ENCODE measurements around the gene TIMM44. TPM values are rescaled to one million over a fixed set of nuclear protein-coding genes. Genes with fewer than 3 reads are reported as not detected.
A peak's percentile ranks its signal among the peaks of the same experiment; 100 is the strongest.

Gene TIMM44
- total and polyA plus RNA-seq, 10 of the 15 experiments (the other 5 are each of a cell fraction or from before 2014, with no cell fraction given) = 6.6 to 90.7 (median 57.6) TPM

DNA sequence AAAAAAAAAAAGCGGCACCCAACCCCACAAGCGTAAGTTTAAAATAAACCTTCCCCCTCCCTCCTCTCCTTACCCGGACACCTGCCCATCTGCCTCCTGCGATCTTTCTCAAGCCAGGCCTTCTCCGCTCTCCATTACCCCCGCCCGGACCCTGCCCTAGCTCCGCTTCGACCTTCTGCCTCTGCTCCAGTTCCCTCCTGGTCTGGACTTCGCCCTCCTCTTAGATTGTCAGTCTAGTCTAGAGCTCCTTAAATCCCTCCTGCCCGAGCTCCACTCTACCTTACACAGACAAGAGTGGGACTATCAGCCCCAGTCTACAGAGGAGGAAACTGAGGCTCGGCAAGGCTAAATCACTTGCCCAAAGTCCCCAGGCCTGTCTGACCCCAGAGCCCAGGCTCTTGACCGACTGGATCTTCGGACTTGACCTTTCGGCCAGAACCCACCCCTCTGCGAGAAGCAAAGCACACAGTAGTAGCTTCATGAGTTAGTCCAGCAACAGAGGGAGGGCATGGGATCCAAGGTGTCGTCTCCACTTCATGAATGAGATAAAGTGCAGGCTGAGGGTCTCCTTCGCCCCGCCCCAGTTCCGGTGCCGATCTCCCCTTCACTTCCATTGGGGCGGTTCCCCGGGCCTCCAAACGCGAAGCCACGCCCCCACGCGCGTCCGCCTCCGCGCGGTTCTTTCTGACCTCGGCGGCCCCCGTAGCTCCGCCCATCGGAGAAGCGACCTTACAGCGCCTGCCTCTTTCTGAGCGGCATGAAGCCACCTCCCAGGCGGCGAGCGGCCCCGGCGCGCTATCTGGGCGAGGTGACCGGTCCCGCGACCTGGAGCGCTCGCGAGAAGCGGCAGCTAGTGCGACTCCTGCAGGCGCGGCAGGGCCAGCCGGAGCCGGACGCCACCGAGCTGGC, 23.6 kb downstream of the TIMM44 start, which contains the start of gene SNAPC2 (continued):
- TF ChIP-seq ETV6 (conservative IDR thresholded peaks at IDR 0.05 in 1 of 2, IDR thresholded peaks at IDR 0.05 in 1 of 2; ENCODE audit: borderline replicate concordance in 1 of 2, low read depth in 1 of 2) = no peak
- TF ChIP-seq RAD51 (IDR thresholded peaks at IDR 0.05) = no peak
- TF ChIP-seq RBBP5 (conservative IDR thresholded peaks at IDR 0.05) = no peak
- TF ChIP-seq CREB1 (IDR thresholded peaks at IDR 0.05; ENCODE audit: low read depth) = peak; percentile 67
- TF ChIP-seq, protein P1, sequence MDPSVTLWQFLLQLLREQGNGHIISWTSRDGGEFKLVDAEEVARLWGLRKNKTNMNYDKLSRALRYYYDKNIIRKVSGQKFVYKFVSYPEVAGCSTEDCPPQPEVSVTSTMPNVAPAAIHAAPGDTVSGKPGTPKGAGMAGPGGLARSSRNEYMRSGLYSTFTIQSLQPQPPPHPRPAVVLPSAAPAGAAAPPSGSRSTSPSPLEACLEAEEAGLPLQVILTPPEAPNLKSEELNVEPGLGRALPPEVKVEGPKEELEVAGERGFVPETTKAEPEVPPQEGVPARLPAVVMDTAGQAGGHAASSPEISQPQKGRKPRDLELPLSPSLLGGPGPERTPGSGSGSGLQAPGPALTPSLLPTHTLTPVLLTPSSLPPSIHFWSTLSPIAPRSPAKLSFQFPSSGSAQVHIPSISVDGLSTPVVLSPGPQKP (IDR thresholded peaks at IDR 0.05; ENCODE audit: low read depth, low read length) = no peak
- no peak for TF ChIP-seq YY1 (IDR thresholded peaks at IDR 0.05; ENCODE audit: low read depth, low read length)
- no peak for TF ChIP-seq ZNF274 (IDR thresholded peaks at IDR 0.05; ENCODE audit: insufficient read depth, insufficient read length)
- 0 out of 2 replicates have a peak, but pooled peaks have one; percentile 54 for TF ChIP-seq SIN3A (IDR thresholded peaks at IDR 0.05; ENCODE audit: low read depth, low read length)
- no peak for TF ChIP-seq USF2 (IDR thresholded peaks at IDR 0.05; ENCODE audit: borderline replicate concordance, low read depth, low read length)
- no peak for TF ChIP-seq USF1 (IDR thresholded peaks at IDR 0.05; ENCODE audit: borderline replicate concordance, extremely low read length, insufficient read depth, low read depth, low read length)
- no peak for TF ChIP-seq CUX1 (IDR thresholded peaks at IDR 0.05; ENCODE audit: insufficient replicate concordance, low read depth, low read length)
- TF ChIP-seq FOS (IDR thresholded peaks at IDR 0.05; ENCODE audit: borderline replicate concordance, extremely low read depth, insufficient read length) = no peak
- no peak for TF ChIP-seq IKZF2 (IDR thresholded peaks at IDR 0.05)
- TF ChIP-seq NRF1 (conservative IDR thresholded peaks at IDR 0.05; ENCODE audit: low read depth, low read length) = no peak
- no peak for TF ChIP-seq YBX1 (IDR thresholded peaks at IDR 0.05)
- TF ChIP-seq POLR2AphosphoS5 (IDR thresholded peaks at IDR 0.05; ENCODE audit: low read length) = no peak
- peak; percentile 15; the same call in 1 of the 2 replicates for TF ChIP-seq MAX (IDR thresholded peaks at IDR 0.05; ENCODE audit: low read depth, low read length)
- no peak for TF ChIP-seq ZNF384 (IDR thresholded peaks at IDR 0.05; ENCODE audit: borderline replicate concordance, low read depth, low read length)
- no peak for TF ChIP-seq SMAD1 (IDR thresholded peaks at IDR 0.05; ENCODE audit: low read depth, partially characterized antibody)

Measured in GM12878 (cell line).